RCC 7860 (cell line): ENCODE results near the gene VPS4B.
A peak's percentile ranks its signal among the peaks of the same experiment; 100 is the strongest.

Experiments used
- DNase-seq: peaks from one replicate; pipeline ENCODE4 v3.0.0-alpha.2; 2015; ENCODE audit warnings: low spot score
- FAIRE-seq: peaks from 2 replicates; lab custom pipeline; 2012; peaks lifted over from hg19 to GRCh38; lab: Jason Lieb, UNC

VPS4B gene

DNA sequence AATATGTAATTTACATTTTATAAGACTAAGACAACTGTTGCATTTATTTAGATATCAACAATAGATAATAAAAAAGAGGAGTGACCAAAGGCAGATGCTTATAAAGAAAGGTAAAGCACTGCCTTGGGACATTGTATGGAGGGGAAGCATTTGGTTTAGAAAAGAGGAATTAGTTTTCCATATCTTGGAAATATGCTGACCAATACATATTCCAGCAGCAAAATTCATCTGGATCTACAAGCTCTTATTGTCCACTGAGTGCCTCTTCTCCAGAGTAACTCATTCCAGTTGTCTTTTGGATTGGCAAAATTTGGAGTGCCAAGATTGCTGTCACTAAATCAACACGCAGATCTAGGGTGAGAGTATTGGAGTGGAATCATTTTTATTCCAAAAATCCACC is 8.9 kb upstream of the VPS4B start:
- FAIRE-seq (no peak), DNase-seq (no peak)

DNA sequence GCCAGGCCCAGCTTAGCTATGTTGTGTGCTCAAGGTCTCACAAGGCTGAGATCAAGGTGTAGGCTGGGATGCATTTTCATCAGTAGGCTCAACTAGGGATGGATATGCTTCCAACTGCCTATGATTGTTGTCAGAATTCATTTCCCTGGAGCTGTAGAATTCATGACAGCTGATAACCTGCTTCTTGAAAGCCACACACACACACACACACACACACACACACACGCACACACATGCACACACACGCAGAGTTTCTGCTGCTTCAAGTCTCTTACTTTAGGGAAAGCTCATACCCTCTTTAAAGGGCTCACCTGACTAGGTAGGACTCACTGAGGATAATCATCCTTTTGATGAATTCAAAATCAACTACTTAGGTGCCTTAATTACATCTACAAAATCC is 8.2 kb upstream of the VPS4B start:
- DNase-seq, result no peak
- no peak for FAIRE-seq

GRCh38 chr18:63427558-63427957 is 5.3 kb upstream of the VPS4B start:
- DNase-seq, result peak; percentile 49

DNA sequence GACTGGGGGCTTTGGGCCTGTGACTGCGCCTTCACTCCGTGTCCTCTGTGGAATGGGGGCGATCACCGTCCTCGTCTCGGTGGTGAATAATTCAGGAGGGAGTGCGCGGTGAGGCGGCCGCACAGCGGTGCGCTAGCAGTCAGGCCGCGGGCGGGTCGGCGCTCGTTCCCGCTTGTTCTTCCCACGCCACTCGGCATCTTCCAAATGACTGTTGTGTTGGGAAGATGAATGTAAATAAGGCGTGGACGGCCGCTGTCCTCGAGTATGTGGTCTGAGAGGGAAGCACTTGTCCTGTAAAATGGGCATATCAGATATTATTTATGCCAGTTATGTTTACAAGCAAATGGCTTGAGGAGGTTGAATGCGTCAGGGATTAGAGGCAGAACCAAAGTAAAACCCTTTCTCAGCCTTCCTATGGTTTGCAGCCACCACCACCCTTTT is 608 bp upstream of the VPS4B start:
- no peak for DNase-seq
- no peak for FAIRE-seq

More at GRCh38 chr18:63427558-63427957, 5.3 kb upstream of the VPS4B start:
- FAIRE-seq, result no peak

DNA sequence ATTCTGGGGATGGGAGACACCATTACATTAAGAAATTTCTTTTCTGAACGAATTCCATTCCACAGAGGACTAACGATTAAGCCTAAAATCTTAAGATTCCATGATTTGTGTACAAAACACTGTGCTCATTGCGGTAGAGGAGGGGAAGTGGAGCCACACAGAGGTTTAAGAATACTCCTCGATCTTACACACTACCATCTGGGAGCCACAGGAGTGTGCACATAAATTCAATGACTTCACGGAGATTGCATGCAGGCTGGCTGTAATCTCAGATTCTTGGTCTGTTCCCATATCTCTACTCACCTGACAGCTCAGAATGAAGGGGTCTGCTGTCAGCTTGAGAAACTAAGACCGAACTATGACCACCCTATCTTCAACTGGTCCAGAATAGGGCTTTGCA is 762 bp downstream of the VPS4B start:
- no peak for DNase-seq
- no peak for FAIRE-seq

DNA sequence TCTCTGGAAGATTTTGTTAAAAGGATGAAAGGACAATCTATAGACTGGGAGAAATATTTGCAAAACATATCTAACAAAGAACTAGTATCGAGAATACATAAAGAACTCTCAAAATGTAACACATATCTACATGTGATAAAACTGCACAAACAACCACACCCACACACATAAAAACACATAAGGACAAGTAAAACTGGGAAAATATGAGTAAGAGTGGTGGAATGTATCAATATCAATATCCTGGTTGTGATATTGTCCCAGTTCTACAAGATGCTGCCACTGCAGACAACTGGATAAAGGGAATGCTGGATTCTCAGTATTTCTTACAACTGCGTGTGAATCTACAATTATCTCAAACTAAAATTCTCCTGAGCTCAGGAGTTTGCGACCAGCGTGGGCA is 9.3 kb downstream of the VPS4B start:
- FAIRE-seq (no peak), DNase-seq (no peak)

GRCh38 chr18:63410792-63411191 is 11.5 kb downstream of the VPS4B start:
- peak; percentile 38 for DNase-seq
- peak; percentile 67 for FAIRE-seq

- DNase-seq, result no peak
- no peak for FAIRE-seq
Observed at GRCh38 chr18:63409301-63409700, 13.0 kb downstream of the VPS4B start.

- DNase-seq (no peak), FAIRE-seq (no peak)
Observed at GRCh38 chr18:63407734-63408133, 14.5 kb downstream of the VPS4B start.

DNA sequence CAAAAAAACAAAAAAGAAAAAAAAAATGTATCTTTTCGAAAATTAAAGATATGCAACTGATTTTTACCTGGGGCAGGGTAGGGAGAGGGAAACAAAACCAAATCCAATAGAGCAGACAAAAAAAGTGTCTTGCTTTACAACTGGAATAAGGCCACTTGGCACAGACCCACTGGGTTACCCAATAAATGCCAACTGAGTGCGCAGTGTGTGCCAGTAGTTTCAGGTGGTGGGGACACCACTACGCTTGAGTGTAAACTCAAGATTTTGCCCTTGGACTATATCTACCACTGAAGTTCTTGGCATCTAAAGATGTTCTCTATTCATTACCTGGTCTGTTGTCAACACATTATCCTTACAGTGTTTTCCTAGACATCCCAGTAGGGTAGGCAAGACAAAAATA is 16.3 kb downstream of the VPS4B start:
- DNase-seq (no peak), FAIRE-seq (no peak)

DNA sequence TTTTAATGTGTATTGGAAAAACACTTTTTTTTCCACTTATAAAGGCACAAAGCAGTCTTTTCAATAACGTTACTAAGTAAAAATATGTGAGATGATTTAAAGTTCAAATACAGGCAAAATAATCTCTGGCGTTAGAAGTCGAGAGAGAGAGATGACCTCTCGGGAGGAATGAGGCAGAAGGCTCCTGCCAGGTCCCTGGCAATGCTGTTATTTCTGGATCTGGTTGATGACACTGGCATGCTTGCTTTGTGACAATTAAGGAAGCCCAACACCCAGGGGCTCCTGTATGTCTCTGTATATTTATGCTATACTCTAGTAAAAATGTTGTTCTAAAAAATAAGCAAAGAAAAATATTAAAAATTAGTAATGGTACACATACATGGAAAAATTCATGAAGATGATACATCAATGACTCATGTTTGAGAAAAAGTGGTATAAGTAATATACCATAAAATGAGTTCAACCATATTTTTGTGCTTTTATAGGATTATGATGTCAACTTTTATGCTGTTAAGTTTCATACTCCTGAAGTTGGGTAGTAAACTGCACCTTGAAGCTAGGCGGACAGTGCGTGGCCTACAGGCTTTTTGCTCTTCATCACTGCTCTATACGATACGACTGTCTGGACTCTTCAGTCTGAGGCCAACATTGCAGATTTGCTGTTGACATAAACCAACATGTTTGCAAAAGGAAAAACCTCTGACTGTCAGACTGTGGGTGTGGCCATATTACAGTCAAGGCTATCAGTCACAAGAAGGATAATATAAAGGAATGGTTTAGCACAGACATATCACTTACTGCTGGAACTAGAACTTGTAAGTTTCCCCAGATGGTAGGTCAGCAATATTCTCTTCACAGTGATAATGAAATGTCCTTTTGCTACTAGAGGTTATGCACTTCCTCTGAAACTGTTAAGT is 19.8 kb downstream of the VPS4B start:
- no peak for DNase-seq
- FAIRE-seq, result no peak

DNA sequence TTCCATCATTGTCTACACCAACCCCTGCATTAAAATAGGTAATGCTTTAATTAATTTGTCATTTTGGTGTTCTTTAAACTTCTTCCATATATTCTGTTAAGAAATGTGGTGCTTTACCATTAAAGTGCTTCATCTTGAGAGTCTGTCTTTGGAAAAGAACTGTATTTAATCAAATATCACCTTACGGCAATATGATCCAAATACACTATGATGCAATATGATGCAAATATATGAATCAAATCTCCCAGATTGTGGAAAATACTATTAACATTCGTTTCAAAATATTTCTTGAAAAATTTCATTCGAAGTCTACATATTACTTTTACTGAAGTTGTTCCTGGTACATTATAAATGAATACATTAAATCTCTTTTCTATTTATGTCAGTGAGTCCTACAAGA is 23.0 kb downstream of the VPS4B start:
- no peak for DNase-seq
- FAIRE-seq, result no peak

GRCh38 chr18:63397349-63397748 is 24.9 kb downstream of the VPS4B start:
- DNase-seq (no peak), FAIRE-seq (no peak)

- no peak for FAIRE-seq
Observed at GRCh38 chr18:63395503-63395902, 26.8 kb downstream of the VPS4B start.

DNA sequence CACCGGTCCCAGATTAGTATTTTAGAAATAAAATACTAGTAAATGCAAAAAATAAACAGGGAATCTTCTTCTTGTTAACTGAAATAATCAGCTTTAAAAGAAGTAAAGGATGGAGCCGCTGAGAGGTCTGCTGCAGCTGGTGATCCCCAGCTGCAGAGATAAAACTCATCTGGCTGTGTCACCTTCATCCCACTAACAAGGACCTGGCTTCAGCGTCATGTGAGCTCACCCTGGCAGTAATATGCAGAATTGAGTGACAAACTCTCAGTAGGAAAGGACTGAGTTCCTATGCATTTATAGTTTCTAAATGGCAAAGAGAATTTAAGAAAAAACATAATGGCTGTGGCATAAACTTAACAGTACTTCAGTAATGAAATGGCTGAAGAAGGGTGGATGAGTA is 27.3 kb downstream of the VPS4B start:
- FAIRE-seq (no peak), DNase-seq (no peak)

More at GRCh38 chr18:63395503-63395902, 26.8 kb downstream of the VPS4B start:
- DNase-seq, result no peak

GRCh38 chr18:63387861-63388260 is 34.4 kb downstream of the VPS4B start:
- DNase-seq, result no peak
- FAIRE-seq, result no peak

GRCh38 chr18:63382843-63383242 is 39.4 kb downstream of the VPS4B start:
- DNase-seq, result no peak
- FAIRE-seq, result no peak

GRCh38 chr18:63379639-63379962 is 42.7 kb downstream of the VPS4B start:
- DNase-seq (no peak), FAIRE-seq (no peak)

DNA sequence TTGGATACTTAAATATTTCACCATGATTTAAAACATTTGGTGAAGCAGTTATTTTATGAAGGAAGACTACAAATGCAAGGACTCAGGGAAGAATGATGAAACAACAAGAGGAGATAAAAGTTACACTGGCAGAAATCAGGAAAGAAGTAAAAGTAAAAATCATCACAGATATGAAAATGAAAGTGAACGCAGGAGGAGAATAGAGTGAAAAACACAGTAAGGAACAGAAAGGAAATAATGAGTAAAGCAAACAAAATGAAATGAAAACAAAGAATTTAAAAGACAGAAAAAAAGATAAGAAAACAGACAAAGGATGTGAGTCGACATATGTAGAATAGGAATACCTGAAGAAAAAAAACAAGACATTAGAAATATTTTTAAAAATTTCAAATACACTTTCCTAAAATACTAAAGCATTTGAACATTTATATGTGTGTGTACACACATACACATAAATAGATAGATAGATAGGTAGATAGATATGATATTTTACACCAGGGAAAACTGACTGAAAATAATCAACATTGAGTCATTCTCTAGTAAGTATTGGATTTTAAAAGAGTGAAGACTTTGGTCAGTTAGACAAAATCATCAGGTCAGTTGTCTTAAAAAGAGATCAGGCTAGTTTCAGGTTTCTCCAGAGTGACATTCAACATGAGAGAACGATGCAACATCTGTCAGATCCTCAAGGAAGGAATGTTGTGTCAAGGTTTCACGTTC is 43.2 kb downstream of the VPS4B start:
- FAIRE-seq (no peak), DNase-seq (no peak)

- no peak for FAIRE-seq
- no peak for DNase-seq
Observed at GRCh38 chr18:63377275-63377980, 44.8 kb downstream of the VPS4B start.

- DNase-seq, result no peak
- FAIRE-seq, result no peak
Observed at GRCh38 chr18:63376538-63376937, 45.7 kb downstream of the VPS4B start.

GRCh38 chr18:63374540-63374939 is 47.7 kb downstream of the VPS4B start:
- no peak for FAIRE-seq
- DNase-seq, result no peak
